Hematopoietic multipotent progenitor cell treated with erythropoietin and hydrocortisone succinate and interleukin-3 and kit ligand, for 15 days (in vitro differentiated cells): Measurements from ENCODE around the gene CCN2.
"Not testable (repeated sequence)": the region's sequence is repeated elsewhere in the genome, so short reads cannot be mapped to it uniquely, and the experiment has no call there.

Source experiments
- DNase-seq: peaks from one replicate; pipeline ENCODE4 v3.0.0-alpha.2; 2015; ENCODE audit warnings: low spot score

CCN2 gene

GRCh38 chr6:131909408-131910218 is 41.6 kb downstream of the CCN2 start:
- DNase-seq: peak; percentile 59

GRCh38 chr6:131908787-131909186 is 42.4 kb downstream of the CCN2 start:
- not testable (repeated sequence) for DNase-seq

- DNase-seq: not testable (repeated sequence)
Observed at GRCh38 chr6:131903734-131904133, 47.4 kb downstream of the CCN2 start.

GRCh38 chr6:131901326-131901873 is 49.8 kb downstream of the CCN2 start:
- DNase-seq: not testable (repeated sequence)

GRCh38 chr6:131900231-131900630 is 50.9 kb downstream of the CCN2 start:
- no peak for DNase-seq

GRCh38 chr6:131898718-131899117 is 52.5 kb downstream of the CCN2 start:
- no peak for DNase-seq
